Measurements from ENCODE around the gene ZNF879. TPM values are rescaled to one million over a fixed set of nuclear protein-coding genes. Genes with fewer than 3 reads are reported as not detected.

Gene ZNF879
- total RNA-seq, 1 donor from 2014 or later: 5.2 TPM

DNA sequence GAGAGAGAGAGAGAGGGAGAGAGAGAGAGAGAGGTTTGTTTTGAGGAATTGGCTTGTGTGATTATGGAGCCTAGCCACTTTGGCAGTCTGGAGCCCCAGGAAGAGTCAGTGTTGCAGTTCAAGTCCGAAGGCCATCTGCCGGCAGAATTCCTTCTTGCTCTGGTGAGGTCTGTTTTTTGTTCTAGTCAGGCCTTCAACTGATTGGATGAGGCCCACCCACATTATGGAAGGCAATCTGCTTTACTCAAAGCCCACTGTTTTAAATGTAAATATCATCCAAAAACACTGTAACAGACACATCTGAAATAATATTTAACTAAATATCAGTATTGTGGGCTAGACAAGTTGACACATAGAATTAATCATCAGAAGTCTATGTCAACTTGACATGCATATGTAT is 17.0 kb upstream of the ZNF879 start:
- no peak for DNase-seq (ENCODE audit: low read depth in 2 of 2)

DNA sequence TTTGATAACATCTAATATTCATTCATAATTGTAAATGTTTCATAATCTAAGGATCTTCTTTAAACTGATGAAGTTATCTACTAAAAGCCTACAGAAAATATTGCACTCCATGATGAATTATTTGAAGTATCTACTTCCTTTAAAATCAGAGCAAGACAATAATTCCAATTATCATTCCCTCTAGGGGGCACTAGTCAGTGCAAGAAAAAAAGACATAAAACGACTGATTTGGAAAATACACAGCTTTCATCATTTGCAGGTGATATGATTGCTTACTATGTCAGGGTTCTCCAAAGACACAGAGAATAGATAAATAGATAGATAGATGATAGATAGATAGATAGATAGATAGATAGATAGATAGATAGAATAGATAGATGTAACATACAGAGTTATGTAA is 14.9 kb upstream of the ZNF879 start:
- no peak for DNase-seq (ENCODE audit: low read depth in 2 of 2)

GRCh38 chr5:179033004-179033580 is 9.5 kb downstream of the ZNF879 start:
- DNase-seq (ENCODE audit: low read depth in 2 of 2): no peak

DNA sequence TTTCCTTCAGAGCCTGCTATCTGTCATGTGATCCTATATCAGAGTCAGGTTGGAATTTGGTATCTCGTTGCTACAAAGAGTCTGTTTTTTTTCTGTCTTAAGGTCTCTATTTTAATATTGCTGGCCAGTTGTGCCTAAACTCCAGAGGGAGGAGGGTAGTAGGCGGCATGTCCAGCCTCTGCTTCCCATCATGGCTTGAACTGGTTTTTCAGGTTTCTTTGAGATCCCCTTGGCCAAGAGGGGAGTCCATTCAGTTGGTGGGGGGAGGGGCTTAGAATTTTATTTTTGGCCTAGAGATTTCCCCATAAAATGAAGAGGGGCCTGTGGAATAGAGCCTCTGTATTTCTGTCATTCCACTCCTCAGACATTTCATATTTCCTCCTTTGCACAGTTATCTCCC is 21.2 kb downstream of the ZNF879 start:
- DNase-seq (ENCODE audit: low read depth in 2 of 2): no peak

DNA sequence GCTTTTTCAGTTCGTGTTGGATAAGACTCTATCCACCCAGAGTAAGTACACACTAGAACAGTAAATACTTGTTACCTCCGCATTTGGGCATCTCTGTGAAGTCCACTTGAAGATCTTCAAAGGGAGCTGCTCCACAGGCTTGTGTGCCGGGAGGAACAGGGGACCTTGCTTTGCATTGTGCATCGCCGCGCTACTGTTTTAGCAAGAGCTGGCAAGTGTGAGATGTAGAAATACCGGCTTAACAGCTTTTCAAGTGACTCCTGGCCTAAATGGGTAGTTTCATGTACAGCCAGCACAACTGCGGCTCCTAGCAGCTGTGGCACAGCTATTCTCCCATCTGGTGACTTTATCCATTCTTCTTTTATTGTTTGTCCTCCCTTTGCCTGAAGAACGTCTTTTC is 28.2 kb downstream of the ZNF879 start:
- DNase-seq (ENCODE audit: low read depth in 2 of 2): no peak

DNA sequence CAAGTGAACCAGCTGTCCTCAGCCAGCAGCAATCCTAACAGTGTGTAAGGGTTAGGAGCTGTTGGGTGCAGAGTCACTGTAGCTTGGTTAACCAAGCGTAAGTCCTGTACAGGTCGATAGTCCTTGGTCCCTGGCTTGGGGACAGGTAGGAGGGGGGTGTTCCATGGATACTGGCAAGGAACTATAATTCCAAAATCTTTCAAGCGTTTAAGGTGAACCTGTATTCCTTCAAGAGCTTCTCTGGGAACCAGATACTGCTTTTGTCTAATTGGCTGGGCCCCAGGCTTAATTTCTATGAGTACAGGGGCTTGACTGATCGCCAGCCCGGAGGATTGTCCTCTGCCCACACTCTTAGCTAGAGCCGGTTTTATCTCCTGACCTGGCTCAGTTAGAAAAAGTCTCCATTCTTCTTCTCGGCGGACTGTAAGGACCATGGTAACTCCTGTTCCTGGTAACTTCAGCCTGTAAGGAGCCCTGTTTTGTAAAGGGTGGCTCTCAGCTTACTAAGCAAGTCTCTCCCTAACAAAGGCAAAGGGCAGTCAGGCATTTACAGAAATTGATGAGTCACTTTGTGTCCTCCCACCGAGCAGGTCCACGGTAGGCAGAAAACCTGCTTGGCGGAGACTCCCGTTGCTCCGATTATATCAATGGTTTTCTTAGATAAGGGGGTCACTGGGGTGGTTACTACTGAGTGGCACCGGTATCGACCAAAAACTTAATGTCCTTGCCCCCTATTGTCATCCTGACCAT is 30.6 kb downstream of the ZNF879 start:
- no peak for DNase-seq (ENCODE audit: low read depth in 2 of 2)

DNA sequence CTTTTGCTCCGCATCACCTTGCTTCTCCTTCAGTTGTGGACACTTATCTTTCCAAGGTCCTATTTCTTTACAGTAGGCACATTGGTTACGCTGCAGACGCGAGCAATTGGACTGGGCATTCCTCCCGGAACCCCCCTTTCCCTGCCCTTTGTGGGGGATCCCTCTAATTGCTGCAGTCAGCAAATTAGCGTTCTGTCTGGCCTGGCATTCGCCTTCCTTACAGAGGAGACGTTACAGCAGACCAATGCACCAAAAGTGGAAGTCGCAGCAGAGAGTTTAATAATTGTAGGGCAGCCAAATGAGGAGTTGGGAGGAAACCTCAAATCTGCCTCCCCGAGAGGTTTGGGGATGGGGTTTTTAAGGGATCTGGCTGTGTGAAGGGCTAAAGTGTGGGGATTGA is 31.3 kb downstream of the ZNF879 start:
- DNase-seq (ENCODE audit: low read depth in 2 of 2): no peak

- no peak for DNase-seq (ENCODE audit: low read depth in 2 of 2)
These were observed 31.8 kb downstream of the ZNF879 start for GRCh38 chr5:179055436-179055835.

DNA sequence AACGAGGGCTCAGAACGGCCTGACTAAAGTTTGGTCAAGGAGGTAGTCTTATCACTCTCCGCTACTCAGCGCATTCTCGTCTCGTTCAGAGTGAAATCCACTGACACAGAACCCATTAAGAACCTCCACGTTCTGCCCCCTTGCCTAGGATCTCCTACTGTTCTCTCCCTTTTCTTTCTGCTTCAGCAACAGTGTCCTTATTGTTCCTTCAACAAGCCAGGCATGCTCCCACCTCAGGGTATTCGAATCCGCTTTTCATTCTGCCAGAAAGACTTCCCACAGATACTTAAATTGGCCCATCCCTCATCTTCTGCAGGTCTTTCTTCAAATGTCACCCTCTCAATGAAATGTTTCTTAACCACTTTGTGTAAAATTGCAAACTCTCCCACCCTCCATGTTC is 32.2 kb downstream of the ZNF879 start:
- DNase-seq (ENCODE audit: low read depth in 2 of 2): no peak

DNA sequence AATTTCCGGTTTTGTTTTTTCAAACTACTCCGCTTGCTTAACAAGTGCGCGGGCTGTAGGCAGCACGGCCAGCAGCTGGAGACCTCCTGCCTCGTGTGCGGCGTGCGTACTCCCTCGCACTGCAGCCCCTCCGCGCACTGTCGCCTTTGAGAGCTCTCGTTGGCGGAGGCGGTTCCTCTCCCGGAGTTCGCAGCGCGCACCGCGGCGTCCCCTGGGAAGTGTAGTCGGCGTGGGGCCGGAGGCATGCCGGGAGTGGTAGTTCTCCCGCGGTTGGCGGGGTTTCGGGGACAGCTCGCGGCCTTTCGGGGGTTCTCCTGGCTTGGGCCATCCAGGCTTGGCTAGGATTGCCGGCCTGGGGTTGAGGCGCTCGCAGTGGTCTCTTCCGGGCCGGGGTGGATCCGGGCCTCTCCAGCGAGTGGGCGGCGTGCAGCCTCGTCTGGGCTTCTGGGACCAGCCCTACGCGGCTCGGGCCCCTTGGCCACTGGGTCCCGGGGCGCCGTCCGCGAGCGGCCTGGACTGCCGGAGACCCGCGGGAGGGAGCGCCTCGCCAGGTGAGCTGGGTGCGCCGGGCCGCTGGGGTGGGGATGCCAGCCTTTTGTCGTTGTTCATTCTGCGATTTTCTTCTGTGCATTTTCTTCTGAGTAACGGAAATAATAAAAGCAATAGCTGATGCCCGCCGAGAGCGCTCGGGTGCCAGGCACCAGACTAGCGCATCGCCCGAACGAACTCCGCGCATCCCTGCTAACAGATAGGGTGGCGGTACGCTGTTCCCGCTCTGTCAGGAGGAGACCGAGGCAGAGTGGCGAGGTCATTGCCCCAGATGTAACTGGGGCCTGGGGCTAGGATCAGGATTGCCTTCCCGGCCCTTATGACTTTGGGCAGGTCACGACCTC is 36.8 kb downstream of the ZNF879 start, which contains the start of gene ZNF354C:
Gene ZNF354C, plus strand, starts transcription at position 258 of the 893 bp plus-strand sequence. CDS start 1,696 bp downstream, outside the sequence.
- DNase-seq (ENCODE audit: low read depth in 2 of 2): peak; percentile 91 to 92

DNA sequence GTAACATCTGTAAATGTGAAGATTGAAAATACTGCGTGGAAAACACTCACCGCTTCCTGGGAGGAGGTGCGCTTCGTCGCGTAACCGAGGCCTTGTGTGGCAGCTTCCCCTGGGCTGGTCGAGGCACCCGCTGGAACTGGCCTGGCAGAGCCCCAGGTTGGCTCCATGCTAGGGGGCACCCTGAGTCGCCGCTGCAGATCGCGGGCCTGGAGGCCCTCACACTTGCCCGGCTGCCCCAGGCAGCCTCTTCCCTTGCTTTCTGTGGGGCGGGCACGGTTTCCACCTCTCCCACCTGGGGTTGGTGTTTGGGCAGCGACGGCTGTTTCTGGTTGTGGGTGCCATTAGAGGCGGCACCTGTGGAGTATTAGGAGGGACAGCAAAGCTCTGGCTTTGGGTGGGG is 37.4 kb downstream of the ZNF879 start:
- no peak for DNase-seq (ENCODE audit: low read depth in 2 of 2)

DNA sequence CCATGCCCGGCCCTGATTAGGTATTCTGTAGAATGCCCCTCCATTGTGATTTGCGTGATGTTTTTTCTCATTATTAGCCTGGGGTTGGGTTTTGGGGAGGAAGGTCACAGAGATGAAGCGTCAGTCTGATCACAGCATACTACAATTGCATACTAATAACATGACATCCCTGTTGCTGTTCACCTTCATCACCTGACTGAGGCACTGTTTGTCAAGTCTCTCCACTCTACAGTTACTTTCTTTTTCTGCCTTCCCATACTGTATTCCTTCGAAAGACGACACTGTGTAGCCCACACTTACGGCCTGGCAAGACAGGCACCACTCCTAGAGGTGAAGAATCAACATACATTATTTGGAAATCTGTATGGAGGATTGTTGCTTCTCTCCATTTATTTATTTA is 42.1 kb downstream of the ZNF879 start:
- DNase-seq (ENCODE audit: low read depth in 2 of 2): no peak

- DNase-seq (ENCODE audit: low read depth in 2 of 2): no peak
These were observed 55.8 kb downstream of the ZNF879 start for GRCh38 chr5:179079165-179079987.

DNA sequence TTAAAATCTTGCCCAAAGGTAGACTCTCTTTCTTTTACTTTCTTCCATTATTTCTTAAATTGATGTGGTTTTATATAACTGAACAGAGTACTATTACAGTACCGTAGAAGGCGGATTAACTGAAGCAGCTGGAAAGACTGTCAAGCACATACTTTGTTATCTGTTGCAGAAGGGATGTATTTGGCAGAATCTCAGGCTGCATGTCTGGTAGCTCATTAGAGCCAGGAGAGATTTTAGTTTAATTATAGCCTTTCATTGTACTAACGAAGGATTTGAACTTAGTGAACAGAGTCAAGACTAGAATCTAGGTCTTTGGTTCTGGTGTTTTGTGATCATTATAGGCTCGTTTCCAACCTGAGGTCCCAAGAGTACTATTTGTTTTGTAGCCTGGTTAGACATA is 57.1 kb downstream of the ZNF879 start:
- DNase-seq (ENCODE audit: low read depth in 2 of 2): no peak

Other genes with a start within 250 kb of the ZNF879 start
- 3.9 and 6.5 TPM in 2 replicates for gene ZNF354B, start 163.9 kb upstream of the ZNF879 start, total RNA-seq
- 0.79 and 1.1 TPM in 2 replicates for gene ZFP2, start 127.9 kb upstream of the ZNF879 start, total RNA-seq
- gene ZNF454, start 82.6 kb upstream of the ZNF879 start, total RNA-seq: 0.22 and 1.2 TPM in 2 replicates
- gene GRM6, start 28.5 kb upstream of the ZNF879 start, total RNA-seq: not detected in 2 replicates
- 5.0 and 6.1 TPM in 2 replicates for gene ZNF354C, start 36.6 kb downstream of the ZNF879 start, total RNA-seq